Putamen (tissue), 1 donor: ENCODE results near the gene SOD3.
A peak's percentile ranks its signal among the peaks of the same experiment; 100 is the strongest.

Experiments
- DNase-seq: peaks from one replicate; pipeline ENCODE4 v3.0.0-alpha.2; 2016; ENCODE audit warnings: low spot score

The SOD3 gene, protein sequence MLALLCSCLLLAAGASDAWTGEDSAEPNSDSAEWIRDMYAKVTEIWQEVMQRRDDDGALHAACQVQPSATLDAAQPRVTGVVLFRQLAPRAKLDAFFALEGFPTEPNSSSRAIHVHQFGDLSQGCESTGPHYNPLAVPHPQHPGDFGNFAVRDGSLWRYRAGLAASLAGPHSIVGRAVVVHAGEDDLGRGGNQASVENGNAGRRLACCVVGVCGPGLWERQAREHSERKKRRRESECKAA

GRCh38 chr4:24794916-24795665 lies at the start of gene SOD3:
Gene SOD3 (plus strand): TSS chr4:24795573. CDS start chr4:24799522, 3,949 bp downstream.
- DNase-seq: peak; percentile 47

DNA sequence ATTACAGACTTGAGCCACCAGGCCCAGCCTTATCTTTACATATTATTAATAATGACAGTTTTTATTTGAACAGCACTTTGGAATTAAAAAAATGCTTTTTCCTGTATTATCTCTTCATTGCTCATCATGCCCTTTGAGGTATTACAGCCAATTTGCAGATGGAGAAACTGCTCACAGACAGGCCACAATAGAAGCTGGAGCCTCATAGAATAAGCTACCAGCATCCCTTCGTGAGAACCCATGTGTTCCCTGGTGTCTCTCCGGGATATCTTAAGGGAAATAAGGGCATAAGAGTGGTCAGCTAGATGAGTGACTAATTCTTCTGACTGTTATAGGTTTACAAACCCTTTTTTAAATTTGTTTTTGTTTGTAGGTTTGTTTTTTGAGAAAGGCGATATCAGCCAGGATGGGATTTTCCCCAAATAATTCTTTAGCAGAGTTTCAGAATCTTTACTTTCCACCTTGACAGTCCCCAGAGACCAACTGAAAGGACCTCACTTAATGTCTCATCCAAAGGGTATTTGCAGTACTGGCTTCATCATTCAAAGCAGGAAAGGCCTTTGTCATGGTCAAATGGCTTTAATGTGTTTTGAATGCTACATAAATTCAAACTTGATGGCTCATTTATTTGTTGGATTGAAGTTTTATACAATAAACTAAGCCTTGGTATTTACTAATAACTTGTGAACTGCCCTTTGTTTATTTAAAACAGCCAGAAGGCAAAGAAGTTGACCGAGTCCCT lies 48.0 kb upstream of the SOD3 start:
- DNase-seq: no peak

GRCh38 chr4:24748023-24748422 lies 47.4 kb upstream of the SOD3 start:
- no peak for DNase-seq

DNA sequence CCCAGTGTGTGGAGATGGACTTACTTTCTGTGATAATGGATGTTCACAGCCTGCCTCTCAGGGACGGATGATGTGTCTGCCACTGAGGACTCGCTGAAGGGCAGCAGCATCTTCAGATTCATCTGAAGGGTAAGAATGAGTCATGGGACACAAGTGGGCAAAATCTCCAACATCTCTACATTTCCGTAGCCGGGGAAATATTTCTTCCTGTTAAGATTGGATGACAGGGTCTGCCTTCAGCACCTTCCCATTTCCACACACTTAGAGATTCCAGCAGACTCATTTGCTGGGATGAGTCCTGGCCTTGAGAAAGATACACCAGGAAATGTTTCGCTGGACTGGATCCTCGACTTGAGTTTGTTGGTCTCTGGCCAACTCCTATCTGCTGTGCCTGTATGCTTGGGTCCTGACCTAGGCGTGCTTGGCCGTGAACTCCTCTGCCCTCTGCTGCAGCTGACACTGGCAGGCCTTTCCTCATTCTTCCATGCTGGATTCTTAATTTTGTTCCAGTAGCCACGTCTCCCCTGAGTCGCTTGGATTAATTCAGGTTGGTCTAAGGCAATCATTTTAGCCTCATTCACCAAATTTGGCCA lies 46.5 kb upstream of the SOD3 start:
- no peak for DNase-seq

DNA sequence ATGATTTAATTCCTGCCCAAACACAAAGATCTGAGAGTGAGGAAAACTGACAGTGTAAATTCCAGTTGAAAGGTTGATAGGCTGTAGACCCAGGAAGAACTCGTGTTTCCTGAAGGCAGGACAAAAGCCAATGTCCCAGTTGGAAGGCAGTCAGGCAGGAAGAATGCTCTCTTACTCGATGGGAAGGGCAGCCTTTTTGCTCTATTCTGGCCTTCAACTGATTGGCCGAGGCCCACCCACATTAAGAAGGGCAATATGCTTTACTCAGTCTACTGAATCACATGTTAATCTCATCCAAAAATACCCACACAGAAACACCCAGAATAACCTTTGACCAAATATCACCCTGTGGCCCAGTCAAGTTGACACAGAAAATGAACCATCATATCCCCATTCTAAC lies 45.3 kb upstream of the SOD3 start:
- no peak for DNase-seq

DNA sequence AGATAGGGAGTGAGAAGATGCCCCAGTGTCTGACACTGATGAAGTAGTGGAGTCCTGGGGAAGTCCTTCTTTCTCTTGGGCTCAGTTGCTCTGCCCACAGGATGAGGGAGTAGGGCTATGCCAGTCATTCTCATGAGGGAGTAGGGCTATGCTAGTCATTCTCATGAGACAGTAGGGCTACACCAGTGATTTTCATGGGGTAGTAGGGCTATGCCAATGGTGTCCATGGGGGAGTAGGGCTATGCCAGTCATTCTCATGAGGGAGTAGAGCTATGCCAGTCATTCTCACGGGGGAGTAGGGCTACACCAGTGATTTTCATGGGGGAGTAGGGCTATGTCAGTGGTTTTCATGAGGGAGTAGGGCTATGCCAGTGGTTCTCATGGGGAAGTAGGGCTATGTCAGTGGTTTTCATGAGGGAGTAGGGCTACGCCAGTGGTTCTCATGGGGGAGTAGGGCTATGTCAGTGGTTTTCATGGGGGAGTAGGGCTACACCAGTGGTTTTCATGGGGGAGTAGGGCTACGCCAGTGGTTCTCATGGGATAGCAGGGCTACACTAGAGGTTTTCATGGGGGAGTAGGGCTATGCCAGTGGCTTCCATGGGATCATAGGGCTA lies 43.3 kb upstream of the SOD3 start:
- DNase-seq: no peak

DNA sequence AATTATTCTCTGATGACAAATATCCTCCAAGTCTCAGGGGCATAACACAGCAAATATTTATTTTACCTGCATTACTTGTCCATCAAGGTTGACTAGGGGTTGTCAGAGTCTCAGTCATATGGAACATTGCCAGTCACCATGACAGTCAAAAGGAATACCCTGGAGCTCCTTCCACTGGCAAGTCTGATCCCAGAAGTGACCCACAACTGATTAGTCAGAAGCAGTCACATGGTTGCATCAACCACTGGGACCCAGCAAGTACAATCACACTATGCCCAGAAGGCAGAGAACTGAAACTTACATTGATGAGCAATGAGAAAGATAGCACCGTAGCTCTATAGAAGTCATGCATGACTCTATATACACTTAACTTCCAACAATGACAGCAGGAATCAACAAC lies 41.9 kb upstream of the SOD3 start:
- DNase-seq: no peak

GRCh38 chr4:24754571-24754970 lies 40.8 kb upstream of the SOD3 start:
- DNase-seq: no peak

DNA sequence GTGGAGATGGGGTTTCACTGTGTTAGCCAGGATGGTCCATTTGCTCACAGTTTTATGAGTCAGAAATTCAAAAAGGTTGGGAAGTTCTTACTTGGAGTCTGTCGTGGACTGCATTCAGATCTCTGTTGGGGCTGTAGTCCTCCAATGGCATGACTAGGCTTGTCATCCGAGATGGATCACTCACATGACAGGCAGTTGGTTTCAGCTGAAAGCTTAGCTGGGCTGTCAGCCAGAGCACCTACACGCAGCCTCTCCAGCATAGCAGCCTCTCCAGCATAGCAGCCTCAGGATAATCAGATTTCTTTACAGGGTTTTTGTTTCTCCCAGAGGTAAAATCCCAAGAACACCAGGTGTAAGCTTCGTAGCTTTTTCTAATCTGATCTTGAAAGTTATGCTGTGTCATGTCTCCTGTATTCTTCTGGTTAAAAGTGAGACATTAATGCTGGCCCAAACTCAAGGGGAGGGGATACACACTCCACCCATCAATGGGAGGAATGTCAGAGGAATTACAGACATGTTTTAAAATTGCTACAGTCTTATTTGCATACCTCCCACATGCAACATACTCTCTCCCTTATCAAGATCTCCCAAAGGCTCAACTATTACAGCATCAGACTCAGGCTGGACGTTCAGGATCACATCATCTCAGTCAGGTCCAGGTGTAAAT lies 31.6 kb upstream of the SOD3 start:
- no peak for DNase-seq

- no peak for DNase-seq
Observed at GRCh38 chr4:24764345-24764744, 31.0 kb upstream of the SOD3 start.

- no peak for DNase-seq
Observed at GRCh38 chr4:24765376-24765988, 29.9 kb upstream of the SOD3 start.

GRCh38 chr4:24768006-24768405 lies 27.4 kb upstream of the SOD3 start:
- DNase-seq: no peak

GRCh38 chr4:24768604-24769003 lies 26.8 kb upstream of the SOD3 start:
- DNase-seq: no peak

- no peak for DNase-seq
Observed at GRCh38 chr4:24769571-24769970, 25.8 kb upstream of the SOD3 start.

DNA sequence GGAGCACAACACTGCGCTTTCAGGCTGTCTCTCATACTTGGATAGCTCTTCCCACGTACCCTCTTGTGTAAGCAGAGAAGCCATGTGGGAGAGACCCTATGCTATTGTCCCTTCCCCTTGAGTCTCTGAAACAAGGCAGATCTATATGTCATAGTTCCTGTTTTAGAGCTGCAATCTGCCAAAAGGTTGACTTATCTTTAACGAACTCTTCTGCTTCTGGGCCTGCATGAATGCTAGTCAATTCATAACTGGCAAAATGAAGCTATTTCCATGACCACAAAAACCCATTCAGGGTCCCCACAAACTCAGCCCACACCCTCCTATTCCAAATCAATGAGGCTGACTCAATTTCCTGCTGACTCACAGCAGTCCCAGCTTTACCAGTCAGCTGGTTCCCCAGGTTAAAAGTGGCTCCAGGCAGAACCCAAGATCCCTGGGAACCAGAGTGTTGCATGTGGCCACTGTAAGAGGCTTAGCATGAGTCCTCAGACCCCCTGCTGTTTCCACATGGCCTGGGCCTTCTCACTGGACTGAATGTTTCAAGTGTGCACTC lies 25.3 kb upstream of the SOD3 start:
- no peak for DNase-seq

GRCh38 chr4:24770667-24771066 lies 24.7 kb upstream of the SOD3 start:
- DNase-seq: no peak

GRCh38 chr4:24771241-24771640 lies 24.1 kb upstream of the SOD3 start:
- DNase-seq: no peak

DNA sequence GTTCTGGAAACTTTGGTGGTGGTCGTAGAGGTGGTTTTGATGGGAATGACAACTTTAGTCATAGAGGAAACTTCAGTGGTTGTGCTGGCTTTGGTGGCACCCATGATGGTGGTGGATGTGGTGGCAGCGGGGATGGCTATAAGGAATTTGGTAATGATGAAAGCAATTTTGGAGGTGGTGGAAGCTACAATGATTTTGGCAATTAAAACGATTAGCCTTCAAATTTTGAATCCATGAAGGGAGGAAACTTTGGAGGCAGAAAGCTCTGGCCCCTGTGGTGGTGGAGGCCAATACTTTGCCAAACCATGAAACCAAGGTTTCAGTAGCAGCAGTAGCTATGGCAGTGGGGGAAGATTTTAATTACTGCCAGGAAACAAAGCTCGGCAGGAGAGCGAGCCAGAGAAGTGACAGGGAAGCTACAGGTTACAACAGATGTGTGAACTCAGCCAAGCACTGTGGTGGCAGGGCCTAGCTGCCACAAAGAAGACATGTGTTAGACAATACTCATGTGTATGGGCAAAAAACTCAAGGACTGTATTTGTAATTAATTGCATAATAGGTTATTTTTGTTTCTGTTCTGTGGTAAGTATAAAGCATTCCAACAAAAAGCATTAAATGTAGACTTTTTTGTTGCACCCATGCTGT lies 23.2 kb upstream of the SOD3 start:
- DNase-seq: no peak

DNA sequence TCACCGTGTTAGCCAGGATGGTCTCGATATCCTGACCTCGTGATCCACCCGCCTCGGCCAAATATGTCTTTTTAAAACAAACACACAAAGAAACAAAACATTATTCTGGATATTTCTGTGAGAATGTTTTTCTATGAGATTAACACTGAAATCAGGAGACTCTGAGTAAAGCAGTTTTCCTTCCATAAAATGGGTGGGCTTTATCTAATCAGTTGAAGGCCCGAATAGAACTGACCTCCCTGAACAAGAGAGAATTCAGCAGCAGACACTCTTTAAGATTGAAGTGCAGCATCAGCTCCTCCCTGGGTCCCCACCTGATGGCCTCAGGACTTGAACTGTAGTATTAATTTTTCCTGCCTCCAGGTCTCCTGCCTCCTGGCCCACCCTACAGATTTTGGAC lies 22.4 kb upstream of the SOD3 start:
- no peak for DNase-seq

DNA sequence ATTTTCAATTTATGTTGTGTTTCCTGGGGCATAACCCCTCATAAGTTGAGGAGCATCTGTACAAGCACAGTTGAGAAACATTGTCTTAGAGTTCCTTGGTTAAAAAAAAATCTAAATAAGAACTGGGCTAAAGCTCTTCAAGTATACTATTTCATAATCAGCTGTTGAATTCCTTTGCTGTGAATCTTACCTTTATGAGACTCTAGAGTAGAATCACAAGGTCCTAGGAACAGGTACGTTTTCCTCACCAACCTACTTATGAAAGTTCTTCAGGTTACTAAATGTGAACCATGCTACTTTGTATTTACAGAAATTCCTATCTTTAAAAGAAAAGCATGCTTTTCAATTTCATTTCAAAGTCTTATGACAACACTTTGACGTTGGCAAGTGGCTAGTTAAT lies 20.9 kb upstream of the SOD3 start:
- no peak for DNase-seq
